ENCODE measurements around the gene TREML1. TPM values are rescaled to one million over a fixed set of nuclear protein-coding genes. Genes with fewer than 3 reads are reported as not detected.

The TREML1 gene
- total and polyA plus RNA-seq, 9 of the 15 experiments (the other 6 are each of a cell fraction or from before 2014, with no cell fraction given) = not detected

DNA sequence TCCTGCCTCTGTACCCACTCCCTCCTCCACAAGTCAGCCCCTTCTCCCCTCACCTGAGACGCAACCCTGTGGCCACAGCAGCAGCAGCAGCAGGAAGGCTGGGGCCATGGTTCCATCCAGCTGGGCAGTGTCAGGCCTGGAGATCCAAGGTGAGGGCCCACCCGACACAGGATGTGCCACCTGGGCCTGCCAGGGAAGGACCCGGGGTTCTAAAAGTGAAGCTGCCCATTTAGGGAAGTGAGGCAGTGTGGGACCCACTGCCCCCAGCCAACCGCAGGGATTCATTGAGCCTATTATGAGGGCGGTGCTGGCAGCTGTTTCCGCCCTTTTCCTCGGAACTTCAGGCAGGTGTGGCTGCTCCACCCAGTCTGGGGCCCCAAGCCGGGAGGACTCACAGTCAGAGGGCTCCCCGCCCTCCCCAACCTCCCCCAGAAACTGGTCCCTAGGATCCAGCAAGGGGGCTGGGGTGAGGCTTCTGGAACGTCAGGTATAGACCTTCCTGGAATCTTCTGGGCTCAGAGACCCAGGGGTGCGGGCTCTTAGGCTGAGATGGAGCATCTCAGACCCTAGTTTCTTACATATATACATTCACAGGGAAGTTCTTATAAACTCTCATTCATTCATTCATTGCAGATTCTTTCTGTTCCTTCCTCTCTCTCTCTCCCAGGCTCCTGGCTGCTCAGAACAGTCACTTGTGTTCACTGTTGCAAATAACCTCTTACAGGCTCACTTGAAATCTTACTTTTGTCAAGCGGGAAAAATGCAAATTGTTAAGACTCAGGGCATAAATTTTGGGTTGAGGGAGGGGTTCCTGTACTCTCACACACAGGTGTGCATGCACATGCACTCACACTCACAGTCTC lies 47.0 kb upstream of the TREML1 start, which contains the start of gene TREML2:
Gene TREML2, minus strand, starts transcription at position 249 of the 863 bp plus-strand sequence. Its CDS starts 141 bp downstream, at position 108.
- ChIA-PET POLR2A (interaction anchor here (0.6 to 2.4 kb wide), 10 partner anchors 9 to 477 kb away, joined by 3 to 10 read pairs (median 3); no protein-coding TSS in a partner anchor), CTCF (ENCODE audit: low intra/inter-chr PET ratio) (interaction anchor here (0.5 kb wide), 1 partner anchor 143 kb away, joined by 3 read pairs; no protein-coding TSS in a partner anchor)
- no peaks in the 10 kb centered on the region for H3K36me3 ChIP-seq (ENCODE audit: control insufficient read depth, insufficient read depth, low read length)
- intact Hi-C loops (cut with micrococcal nuclease) = no loop called here
- H3K27ac ChIP-seq (ENCODE audit: extremely low read depth, low read depth, low read length) = peak within 1 kb of the TSS; percentile 63
- ATAC-seq (peak; percentile 80), DNase-seq (ENCODE audit: extremely low read depth in 1 of 4, low spot score in 3 of 4) (peak; percentile 67 to 80 (median 67)), FAIRE-seq (peak; percentile 75)
- H3K4me2 ChIP-seq (ENCODE audit: insufficient read depth, low read length) = peak within 1 kb of the TSS; percentile 69
- no peaks in the 10 kb centered on the region for H4K20me1 ChIP-seq (replicated peaks; ENCODE audit: control insufficient read depth, insufficient read depth, low read length)
- H3K4me1 ChIP-seq (replicated peaks in 1 of 2; ENCODE audit: control insufficient read depth in 2 of 2, insufficient read depth in 2 of 2, low read length in 2 of 2) = peaks cover 21 to 38% of the 10 kb centered on the region in 2 experiments
- BruUV-seq (replicated peaks) = no TSS peak
- H3K4me3 ChIP-seq = peak within 1 kb of the TSS; percentile 5; the same call in 1 of the 2 replicates
- peak within 1 kb of the TSS; percentile 78 for H2AFZ ChIP-seq (ENCODE audit: low read depth, low read length)
- H3K27me3 ChIP-seq (ENCODE audit: control insufficient read depth in 2 of 2, insufficient read depth in 2 of 2, low read length in 2 of 2) = no peaks in the 10 kb centered on the region; a peak in 1 of 5 replicates
- WGBS (ENCODE audit: insufficient coverage, low coverage, missing lambda C conversion rate) = 8% methylated on average over 9 of the region's 12 CpGs
- H3K9ac ChIP-seq (ENCODE audit: insufficient read depth in 1 of 2, low read depth in 2 of 2, low read length in 2 of 2) = peak within 1 kb of the TSS; percentile 53 to 88
- no peaks in the 10 kb centered on the region for H3K79me2 ChIP-seq (ENCODE audit: control insufficient read depth, insufficient read depth, low read length)
- H3K9me3 ChIP-seq (replicated peaks; ENCODE audit: control insufficient read depth, insufficient read depth, low read depth, low read length) = no peaks in the 10 kb centered on the region
- H3K9me1 ChIP-seq (ENCODE audit: control insufficient read depth, insufficient read depth, low read length) = no peaks in the 10 kb centered on the region
- in situ Hi-C loops (cut with MboI) = no loop called here
- TF ChIP-seq PML (IDR thresholded peaks at IDR 0.05; ENCODE audit: low read length) (0 out of 2 replicates have a peak, but pooled peaks have one; percentile 11), ZBTB7A (IDR thresholded peaks at IDR 0.05; ENCODE audit: borderline replicate concordance, control insufficient read depth, low read depth, low read length) (peak; percentile 23; the same call in 1 of the 2 replicates), HMGN3 (IDR thresholded peaks at IDR 0.05; ENCODE audit: borderline replicate concordance, extremely low read depth, insufficient read length, low read depth, low read length) (peak; percentile 43), POLR2G (IDR thresholded peaks at IDR 0.05; ENCODE audit: low read depth, low read length) (peak; percentile 75), CBX2 (IDR thresholded peaks at IDR 0.05; ENCODE audit: insufficient read depth, low read length, poor library complexity, severe bottlenecking) (no peak), MAX (CRISPR knock-in tag; IDR thresholded peaks at IDR 0.05) (peak; percentile 29), ZNF24 (IDR thresholded peaks at IDR 0.05) (peak; percentile 50; the same call in 1 of the 2 replicates), ZEB2 (IDR thresholded peaks at IDR 0.05) (peak; percentile 18; the same call in 1 of the 2 replicates), HMG20B (CRISPR knock-in tag; IDR thresholded peaks at IDR 0.05) (no peak), RBM39 (optimal IDR thresholded peaks at IDR 0.05; ENCODE audit: low read depth, low read length) (no peak), ZC3H8 (IDR thresholded peaks at IDR 0.05) (0 out of 2 replicates have a peak, but pooled peaks have one; percentile 19), ZNF175 (CRISPR knock-in tag; IDR thresholded peaks at IDR 0.05; ENCODE audit: low read depth) (0 out of 2 replicates have a peak, but pooled peaks have one; percentile 22), YY1 (IDR thresholded peaks at IDR 0.05; ENCODE audit: borderline replicate concordance in 1 of 3, control insufficient read depth in 1 of 3, extremely low read depth in 1 of 3, insufficient read depth in 3 of 3, insufficient read length in 1 of 3, insufficient replicate concordance in 2 of 3, low read depth in 1 of 3, low read length in 2 of 3) (peak in 1 of 3 experiments; percentile 11), SPI1 (IDR thresholded peaks at IDR 0.05; ENCODE audit: borderline replicate concordance, low read depth, low read length) (peak; percentile 75), POLR2A (conservative IDR thresholded peaks at IDR 0.05) (no peak; the same call in 1 of the 2 replicates), ZNF668 (CRISPR knock-in tag; IDR thresholded peaks at IDR 0.05) (0 out of 2 replicates have a peak, but pooled peaks have one; percentile 29), MAZ (CRISPR knock-in tag; conservative IDR thresholded peaks at IDR 0.05 in 1 of 2, IDR thresholded peaks at IDR 0.05 in 1 of 2) (peak in 1 of 2 experiments; percentile 60; a peak in 2 of 4 replicates)
- TF ChIP-seq, protein P1, sequence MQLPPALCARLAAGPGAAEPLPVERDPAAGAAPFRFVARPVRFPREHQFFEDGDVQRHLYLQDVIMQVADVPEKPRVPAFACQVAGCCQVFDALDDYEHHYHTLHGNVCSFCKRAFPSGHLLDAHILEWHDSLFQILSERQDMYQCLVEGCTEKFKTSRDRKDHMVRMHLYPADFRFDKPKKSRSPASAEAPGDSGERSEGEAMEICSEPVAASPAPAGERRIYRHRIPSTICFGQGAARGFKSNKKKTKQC (CRISPR knock-in tag; IDR thresholded peaks at IDR 0.05) = 0 out of 2 replicates have a peak, but pooled peaks have one; percentile 51
- TF ChIP-seq, protein P2, sequence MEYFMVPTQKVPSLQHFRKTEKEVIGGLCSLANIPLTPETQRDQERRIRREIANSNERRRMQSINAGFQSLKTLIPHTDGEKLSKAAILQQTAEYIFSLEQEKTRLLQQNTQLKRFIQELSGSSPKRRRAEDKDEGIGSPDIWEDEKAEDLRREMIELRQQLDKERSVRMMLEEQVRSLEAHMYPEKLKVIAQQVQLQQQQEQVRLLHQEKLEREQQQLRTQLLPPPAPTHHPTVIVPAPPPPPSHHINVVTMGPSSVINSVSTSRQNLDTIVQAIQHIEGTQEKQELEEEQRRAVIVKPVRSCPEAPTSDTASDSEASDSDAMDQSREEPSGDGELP (CRISPR knock-in tag; IDR thresholded peaks at IDR 0.05; ENCODE audit: borderline replicate concordance) = peak; percentile 75; the same call in 1 of the 2 replicates

Data from K562 (cell line).